ENCODE measurements around the gene GTPBP8.
A peak's percentile ranks its signal among the peaks of the same experiment; 100 is the strongest.

GTPBP8 gene

DNA sequence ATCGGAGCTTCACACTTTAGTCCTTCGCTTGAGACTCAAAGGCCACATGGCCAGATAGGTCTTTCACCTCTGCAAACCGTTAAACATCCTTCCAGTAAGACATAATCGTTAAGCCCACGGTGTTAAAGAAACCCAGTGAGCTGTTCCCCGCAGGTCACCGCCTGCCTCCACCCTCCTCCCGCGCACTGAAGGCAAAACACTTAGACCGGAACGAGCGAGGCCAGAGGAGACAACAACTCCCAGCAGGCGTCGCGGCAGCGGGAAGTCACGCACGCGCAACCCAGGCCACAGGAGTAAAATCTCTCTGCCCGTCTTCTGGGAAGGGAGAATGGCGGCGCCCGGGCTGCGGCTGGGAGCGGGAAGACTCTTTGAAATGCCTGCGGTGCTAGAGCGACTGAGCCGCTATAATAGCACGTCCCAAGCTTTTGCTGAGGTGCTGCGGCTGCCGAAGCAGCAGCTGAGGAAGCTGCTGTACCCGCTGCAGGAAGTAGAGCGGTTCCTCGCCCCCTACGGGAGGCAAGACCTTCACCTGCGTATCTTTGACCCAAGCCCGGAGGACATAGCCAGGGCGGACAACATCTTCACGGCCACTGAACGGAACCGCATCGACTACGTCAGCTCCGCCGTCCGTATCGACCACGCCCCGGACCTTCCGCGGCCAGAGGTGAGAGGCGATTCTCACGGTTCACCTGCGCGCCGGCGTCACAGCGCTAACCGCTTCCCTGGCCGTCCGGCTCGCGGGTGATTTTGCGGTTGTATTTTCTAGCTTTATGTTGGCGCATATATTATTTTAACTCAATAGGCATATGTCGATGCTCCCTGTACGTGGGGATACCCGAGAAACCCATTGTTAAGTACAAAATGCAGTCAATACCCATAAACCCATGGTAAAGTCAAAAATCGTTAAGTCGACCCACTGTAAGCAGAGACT lies at the start of gene GTPBP8:
Gene GTPBP8, plus strand, starts transcription at position 313 of the 931 bp plus-strand sequence. Its CDS starts 16 bp downstream, at position 329.
- peak; percentile 78 to 92 for DNase-seq

DNA sequence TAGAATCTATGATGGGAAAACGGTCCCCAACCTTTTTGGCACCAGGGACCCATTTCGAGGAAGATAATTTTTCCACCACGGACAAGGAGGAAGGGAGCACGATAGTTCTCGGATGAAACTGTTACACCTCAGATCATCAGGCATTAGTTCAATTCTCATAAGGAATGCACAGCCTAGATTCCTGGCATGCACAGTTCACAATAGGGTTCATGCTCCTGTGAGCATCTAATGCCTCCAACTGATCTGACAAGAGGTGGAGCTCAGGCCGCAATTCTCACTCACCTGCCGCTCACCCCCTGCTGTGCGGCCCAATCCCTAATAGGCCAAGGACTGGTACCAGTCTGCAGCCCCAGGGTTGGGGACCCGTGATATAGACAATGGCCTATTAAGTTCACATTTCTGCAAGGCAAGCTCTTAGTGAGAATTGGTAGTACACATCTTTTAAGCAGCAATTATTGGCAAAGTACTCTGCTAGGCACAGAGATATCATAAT lies 42.4 kb upstream of the GTPBP8 start:
- no peak for DNase-seq

DNA sequence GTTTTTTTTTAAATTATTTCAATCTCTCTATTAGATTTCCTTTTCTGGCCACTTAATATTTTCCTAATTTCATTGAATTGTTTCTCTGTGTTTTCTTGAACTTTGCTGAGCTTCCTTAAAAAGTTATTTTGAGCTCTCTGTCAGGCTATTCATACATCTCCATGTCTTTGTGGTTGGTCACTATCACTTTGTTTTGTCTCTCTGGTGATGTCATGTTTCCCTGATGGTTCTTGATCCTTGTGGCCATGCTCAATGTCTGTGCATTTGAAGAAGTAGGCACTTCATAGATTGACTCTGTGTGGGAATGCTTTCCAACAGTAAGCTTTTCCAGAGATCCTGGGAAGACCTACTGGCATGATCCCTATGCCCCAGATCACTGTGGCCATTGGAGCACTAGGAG lies 34.4 kb upstream of the GTPBP8 start:
- no peak for DNase-seq

DNA sequence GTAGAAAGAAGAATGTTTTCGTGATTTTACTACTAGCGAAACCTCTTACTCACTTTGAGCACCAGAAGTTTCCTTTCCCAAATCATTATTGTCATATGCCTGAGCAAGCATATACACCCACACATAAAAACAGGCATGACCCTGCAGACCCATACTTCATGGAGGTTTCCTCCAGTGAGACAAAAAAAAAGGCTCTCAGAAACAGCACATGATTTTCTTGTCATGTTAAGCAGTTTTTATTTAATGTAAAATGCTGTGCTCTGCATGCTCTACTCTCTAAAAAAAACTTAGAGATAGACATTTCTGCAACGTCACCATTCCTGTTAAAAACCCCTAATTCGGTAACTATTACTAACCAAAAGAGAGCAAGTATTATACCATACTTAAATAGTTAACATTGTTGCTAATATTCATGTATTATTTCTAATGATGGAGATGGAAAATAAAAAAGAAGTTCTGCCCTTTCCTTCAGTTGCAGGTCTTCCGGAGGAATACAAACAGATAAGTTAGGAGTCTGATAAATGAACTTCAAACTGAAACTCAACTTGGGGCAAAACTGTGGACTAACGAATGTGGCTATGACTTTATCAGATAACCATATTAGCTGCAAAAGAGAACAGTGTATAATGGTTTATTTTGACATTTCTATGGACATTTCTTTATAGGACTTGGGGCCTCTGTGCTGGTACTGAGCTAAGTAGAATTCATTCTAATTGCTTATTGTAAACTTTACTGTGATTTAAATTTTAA lies 31.8 kb upstream of the GTPBP8 start:
- no peak for DNase-seq

DNA sequence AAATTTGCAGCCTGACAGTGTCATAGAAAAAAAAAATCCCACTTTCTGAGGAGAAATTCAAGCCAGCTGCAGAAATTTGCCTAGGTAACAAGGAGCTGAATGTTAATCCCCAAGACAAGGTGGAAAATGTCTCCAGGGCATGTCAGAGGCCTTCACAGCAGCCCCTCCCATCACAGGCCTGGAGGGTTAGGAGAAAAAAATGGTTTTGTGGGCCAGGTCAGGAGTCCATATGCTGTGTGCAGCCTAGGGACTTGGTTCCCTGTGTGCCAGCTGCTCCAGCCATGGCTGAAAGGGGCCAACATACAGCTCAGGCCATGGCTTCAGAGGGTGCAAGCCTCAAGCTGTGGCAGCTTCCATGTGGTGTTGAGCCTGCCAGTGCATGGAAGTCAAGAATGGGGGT lies 27.1 kb upstream of the GTPBP8 start:
- DNase-seq = no peak

DNA sequence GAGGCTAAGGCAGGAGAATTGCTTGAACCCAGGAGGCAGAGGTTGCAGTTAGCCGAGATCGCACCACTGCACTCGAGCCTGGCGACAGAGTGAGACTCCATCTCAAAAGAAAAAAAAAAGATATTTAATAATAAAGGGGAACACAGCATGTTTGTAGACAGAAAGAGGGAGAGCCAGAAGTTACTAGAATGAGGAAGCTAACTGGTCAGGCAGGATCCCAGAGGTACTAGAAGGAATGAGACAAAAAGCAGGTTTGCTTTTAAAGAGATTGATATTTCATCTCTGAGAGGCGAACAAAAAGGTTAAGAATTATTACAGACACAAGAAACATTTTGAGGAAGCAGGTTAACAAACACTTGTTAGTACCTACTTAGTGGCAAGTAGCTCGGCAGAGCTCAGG lies 25.1 kb upstream of the GTPBP8 start:
- DNase-seq = no peak

DNA sequence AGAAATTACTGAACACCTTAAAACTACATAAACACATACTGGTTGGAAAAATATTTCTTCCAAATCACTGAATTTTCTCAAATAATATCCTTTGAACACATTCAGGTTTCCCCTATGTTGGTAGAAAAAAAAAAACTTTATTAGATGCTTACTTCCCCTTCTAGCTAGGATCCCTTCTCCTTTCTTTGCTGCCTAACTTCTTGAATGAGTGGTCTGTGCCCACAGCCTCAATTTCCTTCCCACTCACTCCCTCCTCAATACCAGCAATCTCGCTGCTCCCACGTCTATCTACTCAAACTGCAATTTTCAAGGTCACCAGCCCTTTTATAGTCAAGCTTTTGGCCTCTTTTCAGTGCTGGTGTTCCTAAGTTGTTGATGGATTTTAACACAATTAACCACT lies 24.2 kb upstream of the GTPBP8 start:
- DNase-seq = no peak

DNA sequence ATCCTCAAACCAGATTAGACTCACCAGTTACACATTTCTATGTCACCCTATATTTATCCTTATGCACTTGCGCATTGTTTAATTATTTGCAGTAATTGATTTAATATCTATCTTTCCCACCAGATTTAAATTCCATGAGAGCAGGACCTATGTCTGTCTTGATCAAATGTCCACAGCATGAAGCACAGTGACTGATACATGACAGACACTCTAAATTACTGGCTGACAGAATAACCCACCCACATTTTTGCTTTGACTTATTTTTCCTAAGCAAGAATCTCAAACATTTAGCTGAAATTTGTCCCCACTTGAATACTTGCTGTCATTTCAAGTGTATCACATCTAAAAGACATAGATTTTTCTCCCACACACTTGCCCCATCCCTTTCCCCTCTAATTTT lies 23.4 kb upstream of the GTPBP8 start:
- DNase-seq = no peak

DNA sequence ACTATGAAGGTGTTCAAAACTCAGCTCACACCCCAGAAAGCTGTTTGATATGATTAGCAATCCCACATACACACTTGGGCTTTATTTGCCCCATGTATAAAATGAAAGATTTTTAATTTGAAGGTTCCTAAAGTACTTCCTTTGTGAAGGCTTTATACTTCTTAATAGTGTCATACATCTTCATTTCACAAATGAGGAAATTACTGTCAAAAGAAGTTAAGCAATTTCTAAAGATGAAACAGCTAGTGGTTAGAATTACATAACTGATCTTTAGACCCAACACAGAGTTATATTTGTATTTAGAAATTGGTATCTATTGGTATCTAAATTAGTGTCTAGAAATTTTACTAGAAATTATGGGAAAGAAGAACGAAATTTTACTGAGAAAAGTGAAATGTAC lies 23.0 kb upstream of the GTPBP8 start:
- DNase-seq = no peak

DNA sequence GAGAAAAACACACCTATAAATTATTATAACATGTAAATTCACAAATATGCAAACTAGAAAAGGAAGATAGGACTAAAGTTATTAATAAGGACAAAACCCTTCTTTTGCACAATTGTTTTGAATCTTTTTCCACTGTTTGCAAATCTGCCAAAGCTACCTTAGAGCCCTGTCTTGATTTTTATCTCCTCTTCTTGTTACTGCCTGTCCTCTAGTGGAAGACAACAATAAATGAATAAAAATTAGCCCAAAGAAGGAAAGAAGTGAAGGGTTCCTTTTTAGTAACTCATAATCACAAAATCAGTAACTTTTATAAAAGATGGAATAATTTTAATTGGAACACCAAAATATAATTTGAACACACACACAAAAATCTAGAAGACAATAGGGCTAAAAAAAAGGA lies 18.6 kb upstream of the GTPBP8 start:
- DNase-seq = no peak

DNA sequence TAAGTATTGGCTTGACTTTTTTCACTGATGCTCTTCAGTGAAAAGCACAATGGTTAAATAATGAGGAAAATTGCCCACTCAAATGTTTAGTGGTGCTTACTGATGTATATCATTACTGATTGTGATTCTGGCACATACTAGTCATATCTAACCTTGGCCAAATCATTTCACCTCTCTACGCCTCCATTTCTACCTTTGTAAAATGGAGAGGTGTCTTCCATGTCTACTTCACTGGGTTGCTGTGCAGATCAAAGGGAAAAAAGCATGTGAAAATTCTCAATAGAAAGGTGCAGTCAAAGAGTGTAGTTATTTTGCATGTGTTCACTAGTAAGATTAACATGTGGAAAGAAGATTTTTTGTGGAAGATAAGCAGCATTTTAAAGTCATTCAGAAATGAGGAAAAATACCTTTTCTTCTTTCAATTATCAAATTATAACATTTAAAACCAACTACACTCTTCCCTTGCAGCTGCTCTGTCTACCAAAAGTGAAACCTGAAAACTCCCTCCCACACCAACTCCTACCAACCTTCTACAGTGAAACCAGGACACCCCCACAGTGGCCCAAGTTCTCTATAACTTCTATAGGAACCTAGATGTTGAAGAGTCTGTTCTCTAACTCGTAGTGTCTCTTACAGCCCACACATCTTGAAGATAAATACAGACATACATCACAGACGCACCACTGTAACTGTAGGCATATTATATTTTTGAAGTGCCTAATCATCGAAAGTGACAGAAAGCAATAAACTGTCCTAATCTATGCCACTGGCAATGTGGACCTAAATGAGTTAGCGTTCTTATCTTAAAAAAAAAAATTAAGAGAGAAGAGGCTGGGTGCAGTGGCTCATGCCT lies 17.2 kb upstream of the GTPBP8 start:
- DNase-seq = no peak

DNA sequence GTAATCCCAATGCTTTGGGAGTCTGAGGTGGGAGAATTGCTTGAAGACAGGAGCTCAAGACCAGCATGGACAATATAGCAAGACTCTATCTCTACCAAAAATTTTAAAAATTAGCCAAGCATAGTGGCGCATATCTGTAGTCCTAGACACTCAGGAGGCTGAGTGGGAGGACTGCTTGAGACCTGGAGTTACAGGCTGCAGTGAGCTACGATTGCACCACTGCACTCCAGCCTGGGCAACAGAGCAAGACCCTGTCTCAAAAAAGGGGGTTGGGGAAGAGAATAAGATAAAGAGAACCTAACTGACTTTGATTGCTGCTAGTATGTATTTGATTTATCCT lies 16.6 kb upstream of the GTPBP8 start:
- DNase-seq = no peak

DNA sequence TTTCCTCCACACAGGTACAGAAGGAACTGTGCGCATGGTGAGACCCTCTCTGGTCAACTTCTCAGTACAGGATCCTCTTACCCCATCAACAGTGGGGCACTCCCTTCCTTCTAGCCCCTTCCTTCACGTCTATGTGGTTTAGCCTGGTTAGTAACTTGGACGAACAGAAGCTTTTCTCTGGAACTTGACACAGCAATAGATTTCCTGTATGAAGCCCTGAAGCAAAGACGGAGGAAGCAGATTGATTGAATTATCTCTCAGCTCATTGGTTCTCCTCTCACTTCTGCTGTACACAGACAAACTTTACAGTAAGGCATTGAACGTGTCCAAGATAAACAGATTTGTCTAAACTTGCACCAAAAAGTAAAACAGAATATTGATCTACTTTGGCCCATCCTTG lies 15.9 kb upstream of the GTPBP8 start, which contains the start of gene CD200R1:
Gene CD200R1, minus strand, starts transcription at position 210 of the 400 bp plus-strand sequence. CDS start 246 bp downstream, outside the sequence.
- DNase-seq = no peak

DNA sequence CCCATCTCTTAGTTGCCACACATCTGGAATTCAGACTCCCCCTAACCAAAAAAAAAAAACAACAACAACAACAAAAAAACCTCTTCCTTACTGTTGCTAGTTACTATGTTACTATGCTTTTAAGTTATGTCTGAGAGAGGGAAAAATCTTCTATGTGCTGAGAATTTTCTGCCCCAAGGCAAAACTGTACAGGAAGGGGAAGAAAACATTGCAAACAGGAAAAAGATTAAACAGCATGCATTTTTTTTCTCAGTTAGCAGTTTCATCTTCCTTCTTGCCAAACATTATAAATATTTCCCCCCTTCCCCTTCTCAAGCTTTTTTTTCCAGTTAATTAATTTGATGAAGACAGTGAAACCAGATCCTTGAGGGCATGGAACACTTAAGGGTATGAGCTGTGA lies 14.8 kb upstream of the GTPBP8 start:
- no peak for DNase-seq

DNA sequence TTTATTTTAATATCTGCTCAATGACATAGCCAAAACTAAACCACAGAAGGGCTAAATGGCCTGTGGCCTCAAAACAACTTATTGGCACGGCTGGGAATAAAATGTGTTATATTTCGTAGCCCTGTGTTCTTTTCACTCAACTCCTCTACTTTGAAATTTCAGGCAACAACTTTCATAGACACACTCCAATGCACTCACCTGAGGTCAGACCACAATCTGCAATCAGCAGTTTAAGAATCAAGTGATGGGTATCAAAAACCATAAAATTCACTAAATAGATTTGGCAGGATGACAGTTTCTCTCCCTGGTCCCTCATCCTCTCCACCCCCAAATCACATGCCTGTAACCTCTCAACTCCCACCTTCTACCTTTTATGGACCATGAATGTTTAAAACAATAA lies 13.8 kb upstream of the GTPBP8 start:
- DNase-seq = no peak

DNA sequence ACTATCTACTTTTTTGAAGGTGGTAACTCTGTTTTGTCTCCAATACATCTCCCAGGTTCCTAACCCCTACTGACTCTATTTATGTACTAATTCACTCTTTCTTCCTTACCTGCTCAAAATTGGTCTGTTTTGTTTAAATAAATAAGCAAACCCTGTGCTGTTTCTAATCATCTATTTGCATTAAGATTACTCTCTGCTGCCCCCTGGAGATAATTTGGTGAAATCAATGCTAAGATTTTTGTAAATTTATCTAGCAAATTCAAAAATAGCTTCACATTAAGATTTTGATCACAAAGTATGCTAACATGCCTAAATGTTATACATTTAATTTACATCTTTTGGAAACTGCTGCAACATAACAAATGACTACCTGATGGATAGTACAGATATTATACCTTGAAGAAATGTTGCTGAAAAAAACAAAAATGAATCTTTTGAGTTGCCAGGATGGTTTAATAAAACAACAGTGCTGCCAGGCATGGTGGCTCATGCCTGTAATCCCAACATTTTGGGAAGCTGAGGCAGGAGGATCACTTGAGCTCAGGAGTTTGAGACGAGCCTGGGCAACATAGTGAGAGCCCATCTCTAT lies 11.4 kb upstream of the GTPBP8 start:
- DNase-seq = peak; percentile 33 to 51

DNA sequence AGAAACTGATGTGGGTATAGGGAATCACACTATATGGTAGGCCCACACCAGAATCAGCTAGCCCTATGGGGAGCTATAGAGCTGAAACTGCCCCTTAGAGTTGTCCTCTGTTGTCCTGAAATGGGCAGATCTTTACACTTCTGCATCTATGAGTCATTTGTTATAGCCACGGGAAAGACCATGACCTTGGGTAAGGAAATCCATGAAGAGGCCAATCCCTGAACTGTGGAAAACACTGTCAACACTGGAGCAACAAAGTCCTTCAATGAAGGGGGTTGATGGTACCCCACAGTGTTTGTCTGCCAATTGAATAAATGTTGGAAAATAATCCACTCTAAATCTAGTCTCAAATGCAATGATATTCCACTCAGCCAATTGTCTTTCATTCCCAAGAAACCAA lies 10.7 kb upstream of the GTPBP8 start:
- no peak for DNase-seq

DNA sequence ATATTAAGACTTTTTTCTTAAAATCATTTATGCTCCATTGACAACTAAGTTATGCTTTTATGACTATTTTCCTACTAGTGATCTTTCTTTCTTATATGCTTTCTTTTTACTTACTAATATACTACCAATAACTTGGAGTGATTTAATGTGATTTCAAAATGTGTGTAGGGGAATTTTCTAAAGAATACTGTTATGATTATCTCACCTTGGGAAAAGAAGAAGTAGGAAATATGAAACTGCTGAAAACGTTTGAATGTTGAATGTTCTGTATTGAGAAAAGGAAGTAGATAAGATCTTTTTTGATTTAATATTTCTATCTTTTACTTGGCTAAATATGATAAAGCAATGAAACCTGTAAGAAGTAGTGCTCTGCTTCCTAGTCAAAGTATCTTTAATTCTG lies 8.1 kb upstream of the GTPBP8 start:
- no peak for DNase-seq

DNA sequence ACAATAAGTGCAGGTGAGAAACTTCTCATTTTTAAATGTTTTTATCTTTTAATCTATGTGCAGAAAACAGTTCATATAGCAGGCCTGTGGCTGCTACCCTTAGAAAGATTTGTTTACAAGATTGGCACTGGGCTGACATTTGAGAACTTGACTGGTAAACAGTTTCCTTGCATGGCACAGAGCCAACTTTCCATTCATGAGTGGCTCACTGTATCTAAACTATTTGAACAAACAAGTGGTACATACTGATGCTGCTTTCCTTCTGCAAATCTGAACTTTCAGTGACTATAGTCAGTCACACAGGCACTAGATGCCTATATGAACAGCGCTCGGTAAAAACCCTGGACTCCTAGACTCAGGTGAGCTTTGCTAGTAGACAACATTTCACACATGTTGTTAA lies 6.3 kb upstream of the GTPBP8 start:
- DNase-seq = peak in 1 of 2 experiments; percentile 9

DNA sequence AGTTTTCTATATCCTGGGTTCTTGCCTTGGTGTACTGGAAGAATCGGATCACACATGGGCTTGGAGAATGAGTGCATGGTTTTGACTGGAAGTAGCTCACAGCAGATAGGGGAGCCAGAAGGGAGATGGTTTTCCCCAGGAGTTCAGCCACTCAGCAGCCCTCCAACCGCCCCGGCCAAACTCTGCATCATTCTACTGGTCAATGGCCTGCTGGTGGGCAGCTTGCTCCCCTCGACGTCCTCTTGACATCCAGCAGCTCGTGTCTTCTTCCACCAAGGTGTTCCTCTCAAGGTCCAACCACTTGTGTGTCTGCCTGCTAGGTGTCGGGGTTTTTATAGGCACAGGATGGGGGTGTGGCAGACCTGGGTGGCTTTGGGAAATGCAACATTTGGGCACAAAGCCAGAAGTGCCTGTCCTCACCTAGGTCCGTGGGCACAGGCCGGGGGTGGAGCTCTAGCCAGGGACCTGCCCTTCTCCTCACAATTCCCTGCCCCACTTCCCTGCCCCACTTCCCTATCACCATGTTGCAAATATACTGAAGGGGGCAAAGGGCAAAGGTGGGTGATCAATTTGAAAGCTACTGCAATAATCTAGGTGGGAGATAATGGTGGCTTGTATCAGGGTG lies 3.0 kb upstream of the GTPBP8 start:
- no peak for DNase-seq

DNA sequence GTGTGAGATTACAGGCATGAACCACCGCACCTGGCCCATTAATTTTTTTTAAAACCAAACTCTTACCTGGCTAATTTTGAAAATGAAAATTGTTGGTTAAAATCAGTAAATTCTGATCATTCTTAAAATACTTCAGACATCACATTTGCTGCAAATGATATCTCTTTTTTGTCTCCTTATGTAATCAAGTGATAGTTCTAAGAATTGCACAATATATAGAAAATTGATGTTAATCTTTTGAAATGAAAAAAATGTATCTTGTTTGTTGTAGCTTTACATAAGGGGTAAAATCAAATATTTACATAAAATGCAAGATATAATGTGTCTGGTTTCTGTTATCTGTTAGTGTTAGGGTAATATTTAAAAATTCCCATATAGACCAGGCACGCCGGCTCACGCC lies 5.0 kb downstream of the GTPBP8 start:
- DNase-seq = no peak

DNA sequence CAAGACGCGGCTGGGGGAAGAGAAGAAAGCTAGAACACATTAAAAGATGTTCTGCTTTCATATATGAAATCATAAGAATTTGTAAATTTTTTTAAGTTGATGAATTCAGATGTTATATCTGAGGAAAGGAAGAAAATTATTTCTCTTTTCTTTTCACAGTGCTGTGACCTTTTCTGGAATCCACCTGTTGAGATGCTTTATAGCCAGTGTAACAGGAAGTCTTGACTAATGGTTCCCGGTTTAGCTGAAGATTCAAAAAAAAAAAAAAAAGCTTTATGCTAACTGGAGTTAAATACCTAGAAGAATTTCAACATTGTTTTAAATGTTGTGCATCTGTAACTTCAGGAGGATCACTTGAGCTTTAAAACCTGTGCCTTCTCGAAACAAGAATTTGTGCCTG lies 9.9 kb downstream of the GTPBP8 start:
- DNase-seq = no peak
